Panc1 (cell line): ENCODE measurements around the gene TM4SF4. TPM values are rescaled to one million over a fixed set of nuclear protein-coding genes. Genes with fewer than 3 reads are reported as not detected.
A peak's percentile ranks its signal among the peaks of the same experiment; 100 is the strongest.

Source experiments
- ATAC-seq: fragments of 200-7000 bp; cut with Tn5 transposase; 2 replicates; pipeline ENCODE4 v1.9.1; 2020; ENCODE audit warnings: mild to moderate bottlenecking, moderate library complexity
- BruUV-seq: library from RNA; stranded (reverse); fragments of 400-500 nt; replicated peaks from 2 replicates; lab custom pipeline; 2021; lab: Mats Ljungman, UMichigan
- CTCF ChIA-PET: fragments of 300-600 bp; sonication (Branson Sonifier 250); formaldehyde crosslinking; loops from one replicate; lab custom pipeline; 2022; ENCODE audit warnings: antibody characterized with exemption; lab: Charles Lee
- POLR2A ChIA-PET: fragments of 300-600 bp; sonication (Branson Sonifier 250); formaldehyde crosslinking; loops from one replicate; lab custom pipeline; 2022; ENCODE audit warnings: antibody characterized with exemption; lab: Charles Lee
- DNase-seq: peaks from one replicate; pipeline ENCODE4 v3.0.0-alpha.2; 2010; ENCODE audit warnings: low read depth, low spot score
- H3K27ac ChIP-seq: 2 replicates; pipeline ENCODE4 v1.5.1; 2011; ENCODE audit warnings: mild to moderate bottlenecking, low read length, inconsistent platforms
- H3K27me3 ChIP-seq: fragments of 200-500 bp; sonication (Bioruptor generic); 2 replicates; pipeline ENCODE4 v1.6.0; 2014; ENCODE audit warnings: low read length, inconsistent platforms; ENCODE audit not compliant: control insufficient read depth, insufficient read depth
- H3K36me3 ChIP-seq: fragments of 200-500 bp; sonication (Bioruptor generic); 2 replicates; pipeline ENCODE4 v1.5.1; 2014; ENCODE audit warnings: inconsistent platforms, mild to moderate bottlenecking, low read length, moderate library complexity; ENCODE audit not compliant: control insufficient read depth, insufficient read depth
- H3K4me1 ChIP-seq: 2 replicates; pipeline ENCODE4 v1.5.1; 2011; ENCODE audit warnings: inconsistent platforms, mild to moderate bottlenecking, low read length, moderate library complexity; ENCODE audit not compliant: control insufficient read depth, insufficient read depth
- H3K4me3 ChIP-seq, 2 experiments: 2 replicates each; pipeline ENCODE4 v1.5.1; 2011 to 2012; ENCODE audit warnings: low read depth in 2 of 2, low read length in 2 of 2, mild to moderate bottlenecking in 2 of 2, inconsistent platforms in 1 of 2, moderate library complexity in 1 of 2
- H3K9me3 ChIP-seq: fragments of 200-500 bp; sonication (Bioruptor generic); 2 replicates; pipeline ENCODE4 v1.5.1; 2014; ENCODE audit warnings: low read depth, mild to moderate bottlenecking, inconsistent platforms, low read length, moderate library complexity; ENCODE audit not compliant: control insufficient read depth, insufficient read depth
- POLR2AphosphoS5 ChIP-seq: IDR thresholded peaks from 2 replicates; pipeline ENCODE4 v1.6.1; 2012; ENCODE audit warnings: mild to moderate bottlenecking, low read depth, low read length, moderate library complexity
- SIN3A ChIP-seq: IDR thresholded peaks from 2 replicates; pipeline ENCODE4 v1.6.1; 2012; ENCODE audit warnings: low read depth, mild to moderate bottlenecking, low read length, moderate library complexity, borderline replicate concordance; ENCODE audit not compliant: insufficient read depth
- TCF7L2 ChIP-seq: IDR thresholded peaks from 2 replicates; pipeline ENCODE4 v1.6.1; 2011; ENCODE audit warnings: mild to moderate bottlenecking, low read depth, low read length, inconsistent platforms
- in situ Hi-C: cut with HindIII; loops from 2 replicates; pipeline ENCODE4 v1.10.0; 2016; ENCODE audit warnings: low sequenced_read_pairs, low pct_unique_long_range_greater_than_20kb
- intact Hi-C: fragments of 100-400 bp; cut with micrococcal nuclease; formaldehyde crosslinking; loops from one replicate; pipeline ENCODE4 v1.10.0; 2022; ENCODE audit not compliant: unreplicated experiment
- total RNA-seq: library from RNA; stranded (reverse); gene quantifications from one replicate; pipeline ENCODE4 v1.2.1, GENCODE V29; 2021; ENCODE audit not compliant: unreplicated experiment
- TF ChIP-seq, protein P1 (sequence below): fragments of 450-650 bp; IDR thresholded peaks from 2 replicates; pipeline ENCODE4 v1.5.1; 2017; ENCODE audit warnings: mild to moderate bottlenecking
- TF ChIP-seq, protein P2 (sequence below), 2 experiments: IDR thresholded peaks; 2 replicates each; pipeline ENCODE4 v1.6.1; 2011 to 2012; ENCODE audit warnings: low read depth in 2 of 2, control low read depth in 1 of 2, low read length in 1 of 2, mild to moderate bottlenecking in 1 of 2, moderate library complexity in 1 of 2; ENCODE audit not compliant: insufficient read depth in 1 of 2

The TM4SF4 gene
- total RNA-seq, 1 experiment from 2014 or later = 0.46 TPM

DNA sequence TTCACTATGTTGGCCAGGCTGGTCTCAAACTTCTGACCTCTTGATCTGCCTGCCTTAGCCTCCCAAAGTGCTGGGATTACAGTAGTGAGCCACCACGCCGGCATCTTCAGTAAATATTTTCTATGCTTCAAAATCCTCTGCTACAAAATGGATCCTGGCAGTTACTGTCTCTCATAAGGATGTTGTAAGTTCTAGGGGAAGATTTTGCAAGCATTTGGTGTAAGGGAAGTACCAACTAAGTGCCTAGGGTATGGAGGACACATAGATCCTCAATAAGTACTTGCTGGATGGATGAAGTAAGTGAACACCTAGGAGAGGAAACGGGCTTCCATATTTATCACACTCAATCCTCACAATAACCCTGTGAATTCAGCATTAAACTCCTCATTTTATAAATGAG lies 6.6 kb downstream of the TM4SF4 start:
- CTCF ChIA-PET = interaction anchor here (0.6 kb wide), 1 partner anchor 76 kb away, joined by 4 read pairs; no protein-coding TSS in a partner anchor
- Histone ChIP-seq H3K9me3 (no peaks in the 10 kb centered on the region), H3K4me3 (no peak overlapping the region), H3K36me3 (no peaks in the 10 kb centered on the region), H3K4me1 (peaks cover 21% of the 10 kb centered on the region), H3K27ac (peak overlapping the region; percentile 96), H3K27me3 (no peaks in the 10 kb centered on the region)
- POLR2A ChIA-PET = interaction anchor here (1.8 kb wide), 1 partner anchor 108 kb away, joined by 5 read pairs; no protein-coding TSS in a partner anchor
- DNase-seq (no peak), ATAC-seq (no peak)
- no TSS peak for BruUV-seq
- TF ChIP-seq, protein P1, sequence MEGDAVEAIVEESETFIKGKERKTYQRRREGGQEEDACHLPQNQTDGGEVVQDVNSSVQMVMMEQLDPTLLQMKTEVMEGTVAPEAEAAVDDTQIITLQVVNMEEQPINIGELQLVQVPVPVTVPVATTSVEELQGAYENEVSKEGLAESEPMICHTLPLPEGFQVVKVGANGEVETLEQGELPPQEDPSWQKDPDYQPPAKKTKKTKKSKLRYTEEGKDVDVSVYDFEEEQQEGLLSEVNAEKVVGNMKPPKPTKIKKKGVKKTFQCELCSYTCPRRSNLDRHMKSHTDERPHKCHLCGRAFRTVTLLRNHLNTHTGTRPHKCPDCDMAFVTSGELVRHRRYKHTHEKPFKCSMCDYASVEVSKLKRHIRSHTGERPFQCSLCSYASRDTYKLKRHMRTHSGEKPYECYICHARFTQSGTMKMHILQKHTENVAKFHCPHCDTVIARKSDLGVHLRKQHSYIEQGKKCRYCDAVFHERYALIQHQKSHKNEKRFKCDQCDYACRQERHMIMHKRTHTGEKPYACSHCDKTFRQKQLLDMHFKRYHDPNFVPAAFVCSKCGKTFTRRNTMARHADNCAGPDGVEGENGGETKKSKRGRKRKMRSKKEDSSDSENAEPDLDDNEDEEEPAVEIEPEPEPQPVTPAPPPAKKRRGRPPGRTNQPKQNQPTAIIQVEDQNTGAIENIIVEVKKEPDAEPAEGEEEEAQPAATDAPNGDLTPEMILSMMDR = no peak
- TF ChIP-seq POLR2AphosphoS5 (no peak), TCF7L2 (no peak), SIN3A (no peak)
- TF ChIP-seq, protein P2, sequence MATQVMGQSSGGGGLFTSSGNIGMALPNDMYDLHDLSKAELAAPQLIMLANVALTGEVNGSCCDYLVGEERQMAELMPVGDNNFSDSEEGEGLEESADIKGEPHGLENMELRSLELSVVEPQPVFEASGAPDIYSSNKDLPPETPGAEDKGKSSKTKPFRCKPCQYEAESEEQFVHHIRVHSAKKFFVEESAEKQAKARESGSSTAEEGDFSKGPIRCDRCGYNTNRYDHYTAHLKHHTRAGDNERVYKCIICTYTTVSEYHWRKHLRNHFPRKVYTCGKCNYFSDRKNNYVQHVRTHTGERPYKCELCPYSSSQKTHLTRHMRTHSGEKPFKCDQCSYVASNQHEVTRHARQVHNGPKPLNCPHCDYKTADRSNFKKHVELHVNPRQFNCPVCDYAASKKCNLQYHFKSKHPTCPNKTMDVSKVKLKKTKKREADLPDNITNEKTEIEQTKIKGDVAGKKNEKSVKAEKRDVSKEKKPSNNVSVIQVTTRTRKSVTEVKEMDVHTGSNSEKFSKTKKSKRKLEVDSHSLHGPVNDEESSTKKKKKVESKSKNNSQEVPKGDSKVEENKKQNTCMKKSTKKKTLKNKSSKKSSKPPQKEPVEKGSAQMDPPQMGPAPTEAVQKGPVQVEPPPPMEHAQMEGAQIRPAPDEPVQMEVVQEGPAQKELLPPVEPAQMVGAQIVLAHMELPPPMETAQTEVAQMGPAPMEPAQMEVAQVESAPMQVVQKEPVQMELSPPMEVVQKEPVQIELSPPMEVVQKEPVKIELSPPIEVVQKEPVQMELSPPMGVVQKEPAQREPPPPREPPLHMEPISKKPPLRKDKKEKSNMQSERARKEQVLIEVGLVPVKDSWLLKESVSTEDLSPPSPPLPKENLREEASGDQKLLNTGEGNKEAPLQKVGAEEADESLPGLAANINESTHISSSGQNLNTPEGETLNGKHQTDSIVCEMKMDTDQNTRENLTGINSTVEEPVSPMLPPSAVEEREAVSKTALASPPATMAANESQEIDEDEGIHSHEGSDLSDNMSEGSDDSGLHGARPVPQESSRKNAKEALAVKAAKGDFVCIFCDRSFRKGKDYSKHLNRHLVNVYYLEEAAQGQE (IDR thresholded peaks at IDR 0.05; ENCODE audit: insufficient read depth in 1 of 2, low read depth in 2 of 2, low read length in 1 of 2) = no peak
- intact Hi-C loops (loop anchor here (10.0 kb wide), 1 partner anchor 526 kb away; no protein-coding TSS in a partner anchor), in situ Hi-C loops (no loop called here)

DNA sequence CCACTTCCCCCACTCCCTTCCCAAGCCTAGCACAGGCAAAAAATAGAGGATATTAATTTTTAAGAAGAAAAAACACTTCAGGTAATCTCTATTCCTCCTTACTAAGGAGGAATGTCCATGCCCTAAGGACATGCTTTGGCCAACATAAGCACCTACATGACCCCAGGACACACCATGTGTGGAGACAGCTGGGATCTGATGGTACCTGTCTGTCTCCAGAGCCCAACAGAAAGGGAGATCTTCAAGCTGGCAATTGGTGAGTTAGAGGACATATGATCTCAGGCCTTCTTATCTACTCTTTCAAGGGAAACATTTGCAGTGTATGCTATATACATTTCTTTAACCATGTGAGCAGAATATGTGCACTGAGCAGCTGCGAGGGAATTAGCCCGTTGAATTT lies 7.0 kb downstream of the TM4SF4 start:
- H3K4me3 ChIP-seq = no peak overlapping the region
- H3K27ac ChIP-seq = peak overlapping the region; percentile 96
- in situ Hi-C loops (no loop called here), intact Hi-C loops (loop anchor here (10.0 kb wide), 1 partner anchor 527 kb away; no protein-coding TSS in a partner anchor)
- H3K9me3 ChIP-seq = no peaks in the 10 kb centered on the region
- no TSS peak for BruUV-seq
- no peak for TF ChIP-seq TCF7L2
- TF ChIP-seq, protein P1 = no peak
- TF ChIP-seq, protein P2 (IDR thresholded peaks at IDR 0.05; ENCODE audit: insufficient read depth in 1 of 2, low read depth in 2 of 2, low read length in 1 of 2) = no peak
- TF ChIP-seq POLR2AphosphoS5 = no peak
- no peak for TF ChIP-seq SIN3A
- peaks cover 21% of the 10 kb centered on the region for H3K4me1 ChIP-seq
- POLR2A ChIA-PET = no interaction called here
- no peaks in the 10 kb centered on the region for H3K27me3 ChIP-seq
- DNase-seq = no peak
- H3K36me3 ChIP-seq = no peaks in the 10 kb centered on the region
- no peak for ATAC-seq
- CTCF ChIA-PET = no interaction called here
